Stimulated activated CD8-positive, alpha-beta memory T cell treated with anti-CD3 and anti-CD28 coated beads, Interleukin-15, amount 100 ng/mL, for 24 hours (primary cell): ENCODE data around the gene TMEM86B.
"Not testable (repeated sequence)": the region's sequence is repeated elsewhere in the genome, so short reads cannot be mapped to it uniquely, and the experiment has no call there.

Experiments
- DNase-seq: peaks from one replicate; pipeline ENCODE4 v3.0.0-alpha.2; 2020; ENCODE audit warnings: low read depth

Gene TMEM86B

GRCh38 chr19:55241935-55242464 lies 13.4 kb upstream of the TMEM86B start:
- no peak for DNase-seq

- DNase-seq = no peak
Measured at GRCh38 chr19:55241143-55241934, 12.8 kb upstream of the TMEM86B start.

GRCh38 chr19:55240713-55241020 lies 12.1 kb upstream of the TMEM86B start:
- DNase-seq = no peak

- no peak for DNase-seq
Measured at GRCh38 chr19:55239004-55239403, 10.4 kb upstream of the TMEM86B start.

GRCh38 chr19:55238030-55238429 lies 9.5 kb upstream of the TMEM86B start:
- no peak for DNase-seq

GRCh38 chr19:55232986-55233385 lies 4.4 kb upstream of the TMEM86B start:
- no peak for DNase-seq

- no peak for DNase-seq
Measured at GRCh38 chr19:55232286-55232602, 3.7 kb upstream of the TMEM86B start.

GRCh38 chr19:55231391-55232285 lies 3.1 kb upstream of the TMEM86B start:
- DNase-seq = no peak

- no peak for DNase-seq
Measured at GRCh38 chr19:55230780-55231179, 2.2 kb upstream of the TMEM86B start.

- DNase-seq = no peak
Measured at GRCh38 chr19:55230329-55230728, 1.8 kb upstream of the TMEM86B start.

GRCh38 chr19:55229789-55230182 lies 1.2 kb upstream of the TMEM86B start:
- DNase-seq = no peak

- no peak for DNase-seq
Measured at GRCh38 chr19:55229145-55229788, 704 bp upstream of the TMEM86B start.

GRCh38 chr19:55228015-55228391 lies 560 bp downstream of the TMEM86B start:
- DNase-seq = no peak

- no peak for DNase-seq
Measured at GRCh38 chr19:55227241-55228014, 1.1 kb downstream of the TMEM86B start.

- DNase-seq = no peak
Measured at GRCh38 chr19:55226788-55227187, 1.8 kb downstream of the TMEM86B start.

GRCh38 chr19:55226273-55226672 lies 2.3 kb downstream of the TMEM86B start:
- no peak for DNase-seq

GRCh38 chr19:55225415-55225958 lies 3.1 kb downstream of the TMEM86B start:
- no peak for DNase-seq

- DNase-seq = not testable (repeated sequence)
Measured at GRCh38 chr19:55224679-55225414, 3.7 kb downstream of the TMEM86B start.

- no peak for DNase-seq
Measured at GRCh38 chr19:55224038-55224665, 4.4 kb downstream of the TMEM86B start.

GRCh38 chr19:55223291-55224037 lies 5.1 kb downstream of the TMEM86B start:
- no peak for DNase-seq
